ENCODE results near the gene ADD3.

Gene ADD3

GRCh38 chr10:110141185-110141584 is 133.4 kb downstream of the ADD3 start:
- no peaks in the 10 kb centered on the region for H3K27me3 Mint-ChIP-seq
- no peaks in the 10 kb centered on the region for H3K9me3 Mint-ChIP-seq (ENCODE audit: low read depth)
- H3K36me3 Mint-ChIP-seq, result no peaks in the 10 kb centered on the region
- no peak overlapping the region for H3K4me3 Mint-ChIP-seq
- no peak overlapping the region for H3K27ac Mint-ChIP-seq
- peaks cover 36% of the 10 kb centered on the region for H3K4me1 Mint-ChIP-seq (ENCODE audit: low read depth)

GRCh38 chr10:110141871-110142635 is 134.3 kb downstream of the ADD3 start:
- Mint-ChIP-seq H3K27me3 (no peaks in the 10 kb centered on the region), H3K27ac (no peak overlapping the region), H3K36me3 (no peaks in the 10 kb centered on the region), H3K4me1 (ENCODE audit: low read depth) (peaks cover 33% of the 10 kb centered on the region), H3K9me3 (ENCODE audit: low read depth) (no peaks in the 10 kb centered on the region), H3K4me3 (no peak overlapping the region)

GRCh38 chr10:110142965-110143364 is 135.2 kb downstream of the ADD3 start:
- no peak overlapping the region for H3K27ac Mint-ChIP-seq
- no peaks in the 10 kb centered on the region for H3K9me3 Mint-ChIP-seq (ENCODE audit: low read depth)
- H3K4me1 Mint-ChIP-seq (ENCODE audit: low read depth), result peaks cover 25% of the 10 kb centered on the region
- peaks cover 4% of the 10 kb centered on the region for H3K27me3 Mint-ChIP-seq
- no peaks in the 10 kb centered on the region for H3K36me3 Mint-ChIP-seq
- no peak overlapping the region for H3K4me3 Mint-ChIP-seq

GRCh38 chr10:110144507-110144906 is 136.7 kb downstream of the ADD3 start:
- no peaks in the 10 kb centered on the region for H3K9me3 Mint-ChIP-seq (ENCODE audit: low read depth)
- H3K27me3 Mint-ChIP-seq, result peaks cover 7% of the 10 kb centered on the region
- H3K4me3 Mint-ChIP-seq, result no peak overlapping the region
- no peaks in the 10 kb centered on the region for H3K36me3 Mint-ChIP-seq
- no peak overlapping the region for H3K27ac Mint-ChIP-seq
- peaks cover 20% of the 10 kb centered on the region for H3K4me1 Mint-ChIP-seq (ENCODE audit: low read depth)

- Mint-ChIP-seq H3K27ac (no peak overlapping the region), H3K36me3 (no peaks in the 10 kb centered on the region), H3K9me3 (ENCODE audit: low read depth) (no peaks in the 10 kb centered on the region), H3K27me3 (peaks cover 14% of the 10 kb centered on the region), H3K4me3 (no peak overlapping the region), H3K4me1 (ENCODE audit: low read depth) (peaks cover 6% of the 10 kb centered on the region)
Observed at GRCh38 chr10:110147961-110148360, 140.2 kb downstream of the ADD3 start.

- Mint-ChIP-seq H3K27ac (no peak overlapping the region), H3K4me3 (no peak overlapping the region), H3K4me1 (ENCODE audit: low read depth) (peaks cover 2% of the 10 kb centered on the region), H3K36me3 (no peaks in the 10 kb centered on the region), H3K27me3 (peaks cover 27% of the 10 kb centered on the region), H3K9me3 (ENCODE audit: low read depth) (no peaks in the 10 kb centered on the region)
Observed at GRCh38 chr10:110149259-110149658, 141.5 kb downstream of the ADD3 start.

GRCh38 chr10:110150046-110150445 is 142.3 kb downstream of the ADD3 start:
- H3K36me3 Mint-ChIP-seq, result no peaks in the 10 kb centered on the region
- peaks cover 28% of the 10 kb centered on the region for H3K27me3 Mint-ChIP-seq
- H3K4me3 Mint-ChIP-seq, result no peak overlapping the region
- H3K9me3 Mint-ChIP-seq (ENCODE audit: low read depth), result no peaks in the 10 kb centered on the region
- no peak overlapping the region for H3K27ac Mint-ChIP-seq
- H3K4me1 Mint-ChIP-seq (ENCODE audit: low read depth), result peaks cover 2% of the 10 kb centered on the region

GRCh38 chr10:110150981-110151380 is 143.2 kb downstream of the ADD3 start:
- Mint-ChIP-seq H3K36me3 (no peaks in the 10 kb centered on the region), H3K27ac (no peak overlapping the region), H3K9me3 (ENCODE audit: low read depth) (no peaks in the 10 kb centered on the region), H3K4me1 (ENCODE audit: low read depth) (peaks cover 8% of the 10 kb centered on the region), H3K27me3 (peaks cover 31% of the 10 kb centered on the region), H3K4me3 (no peak overlapping the region)

GRCh38 chr10:110151467-110151866 is 143.7 kb downstream of the ADD3 start:
- no peaks in the 10 kb centered on the region for H3K9me3 Mint-ChIP-seq (ENCODE audit: low read depth)
- peaks cover 11% of the 10 kb centered on the region for H3K4me1 Mint-ChIP-seq (ENCODE audit: low read depth)
- H3K27ac Mint-ChIP-seq, result no peak overlapping the region
- no peaks in the 10 kb centered on the region for H3K36me3 Mint-ChIP-seq
- H3K27me3 Mint-ChIP-seq, result peaks cover 32% of the 10 kb centered on the region
- H3K4me3 Mint-ChIP-seq, result no peak overlapping the region

GRCh38 chr10:110151971-110152370 is 144.2 kb downstream of the ADD3 start:
- Mint-ChIP-seq H3K9me3 (ENCODE audit: low read depth) (no peaks in the 10 kb centered on the region), H3K27me3 (peaks cover 34% of the 10 kb centered on the region), H3K36me3 (no peaks in the 10 kb centered on the region), H3K27ac (no peak overlapping the region), H3K4me1 (ENCODE audit: low read depth) (peaks cover 16% of the 10 kb centered on the region), H3K4me3 (no peak overlapping the region)

- H3K36me3 Mint-ChIP-seq, result no peaks in the 10 kb centered on the region
- peaks cover 22% of the 10 kb centered on the region for H3K4me1 Mint-ChIP-seq (ENCODE audit: low read depth)
- no peaks in the 10 kb centered on the region for H3K9me3 Mint-ChIP-seq (ENCODE audit: low read depth)
- peaks cover 32% of the 10 kb centered on the region for H3K27me3 Mint-ChIP-seq
- H3K27ac Mint-ChIP-seq, result no peak overlapping the region
- no peak overlapping the region for H3K4me3 Mint-ChIP-seq
Observed at GRCh38 chr10:110153396-110153795, 145.6 kb downstream of the ADD3 start.

GRCh38 chr10:110156046-110156445 is 148.3 kb downstream of the ADD3 start:
- Mint-ChIP-seq H3K4me3 (no peak overlapping the region), H3K4me1 (ENCODE audit: low read depth) (peaks cover 24% of the 10 kb centered on the region), H3K27ac (no peak overlapping the region), H3K36me3 (no peaks in the 10 kb centered on the region), H3K9me3 (ENCODE audit: low read depth) (no peaks in the 10 kb centered on the region), H3K27me3 (peaks cover 49% of the 10 kb centered on the region)

- H3K9me3 Mint-ChIP-seq (ENCODE audit: low read depth), result no peaks in the 10 kb centered on the region
- H3K4me3 Mint-ChIP-seq, result no peak overlapping the region
- peaks cover 50% of the 10 kb centered on the region for H3K27me3 Mint-ChIP-seq
- no peaks in the 10 kb centered on the region for H3K36me3 Mint-ChIP-seq
- no peak overlapping the region for H3K27ac Mint-ChIP-seq
- H3K4me1 Mint-ChIP-seq (ENCODE audit: low read depth), result peaks cover 24% of the 10 kb centered on the region
Observed at GRCh38 chr10:110158051-110159005, 150.5 kb downstream of the ADD3 start.

GRCh38 chr10:110160081-110160480 is 152.3 kb downstream of the ADD3 start:
- H3K36me3 Mint-ChIP-seq, result no peaks in the 10 kb centered on the region
- no peak overlapping the region for H3K4me3 Mint-ChIP-seq
- peaks cover 24% of the 10 kb centered on the region for H3K4me1 Mint-ChIP-seq (ENCODE audit: low read depth)
- no peaks in the 10 kb centered on the region for H3K9me3 Mint-ChIP-seq (ENCODE audit: low read depth)
- H3K27me3 Mint-ChIP-seq, result peaks cover 48% of the 10 kb centered on the region
- no peak overlapping the region for H3K27ac Mint-ChIP-seq

GRCh38 chr10:110160522-110160921 is 152.7 kb downstream of the ADD3 start:
- H3K4me3 Mint-ChIP-seq, result no peak overlapping the region
- no peak overlapping the region for H3K27ac Mint-ChIP-seq
- peaks cover 49% of the 10 kb centered on the region for H3K27me3 Mint-ChIP-seq
- H3K4me1 Mint-ChIP-seq (ENCODE audit: low read depth), result peaks cover 22% of the 10 kb centered on the region
- no peaks in the 10 kb centered on the region for H3K36me3 Mint-ChIP-seq
- no peaks in the 10 kb centered on the region for H3K9me3 Mint-ChIP-seq (ENCODE audit: low read depth)
